GM18505 (cell line): ENCODE results near the gene HACD4.

ENCODE experiments used
- ATAC-seq: cut with Tn5 transposase; IDR thresholded peaks from one replicate; pipeline ENCODE4 v1.9.1; 2021; ENCODE audit not compliant: unreplicated experiment
- POLR2A ChIP-seq: IDR thresholded peaks from 4 replicates; pipeline ENCODE4 v1.6.1; 2011; ENCODE audit warnings: borderline replicate concordance; ENCODE audit not compliant: insufficient read depth, insufficient read length; ENCODE audit errors: extremely low read depth

HACD4 gene

DNA sequence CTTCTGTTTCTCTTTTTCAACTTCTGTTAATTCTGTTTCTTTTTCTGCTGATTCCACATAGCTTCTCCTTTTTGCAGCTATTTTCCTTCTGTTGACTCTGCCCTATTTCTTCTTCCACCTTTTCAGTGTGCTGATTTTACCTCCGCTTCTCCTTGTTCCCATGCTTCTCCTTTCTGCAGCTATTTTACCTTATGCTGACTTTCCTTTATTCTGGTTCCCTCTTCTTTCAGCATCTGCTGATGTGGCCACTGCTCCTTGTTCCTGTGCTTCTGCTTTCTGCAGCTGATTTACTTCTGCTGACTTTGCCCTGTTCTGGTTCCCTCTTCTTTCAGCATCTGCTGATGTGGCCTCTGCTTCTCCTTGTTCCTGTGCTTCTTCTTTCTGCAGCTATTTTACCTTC is 58.8 kb downstream of the HACD4 start:
- no peak for TF ChIP-seq POLR2A
- ATAC-seq, result no peak

GRCh38 chr9:20962536-20963225 is 68.8 kb downstream of the HACD4 start:
- no peak for TF ChIP-seq POLR2A
- ATAC-seq, result no peak

DNA sequence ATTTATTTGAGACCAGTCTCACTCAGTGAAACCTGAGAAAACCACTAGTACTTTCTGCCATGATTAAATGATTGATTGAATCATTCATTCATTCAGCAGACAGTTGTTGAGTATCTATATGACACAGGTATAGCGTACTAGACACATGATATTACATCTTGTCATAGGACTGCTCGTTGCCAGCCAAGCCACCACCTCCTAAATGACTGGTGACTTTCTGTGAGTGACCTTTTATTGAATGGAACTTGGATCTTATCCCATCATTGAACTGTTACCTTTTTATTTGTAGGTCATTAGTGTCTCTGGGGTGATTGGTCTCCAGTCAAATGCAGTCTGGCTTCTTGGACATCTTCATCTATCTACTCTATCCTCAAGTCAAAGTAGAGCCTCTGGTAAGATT is 80.7 kb downstream of the HACD4 start:
- no peak for TF ChIP-seq POLR2A
- ATAC-seq, result no peak
